ENCODE measurements around the gene FAM174A. TPM values are rescaled to one million over a fixed set of nuclear protein-coding genes. Genes with fewer than 3 reads are reported as not detected.
A peak's percentile ranks its signal among the peaks of the same experiment; 100 is the strongest.
"Not testable (repeated sequence)": the region's sequence is repeated elsewhere in the genome, so short reads cannot be mapped to it uniquely, and the experiment has no call there.

The FAM174A gene
- total and polyA plus RNA-seq, 2 experiments from 2014 or later = 37.6 to 37.7 TPM

DNA sequence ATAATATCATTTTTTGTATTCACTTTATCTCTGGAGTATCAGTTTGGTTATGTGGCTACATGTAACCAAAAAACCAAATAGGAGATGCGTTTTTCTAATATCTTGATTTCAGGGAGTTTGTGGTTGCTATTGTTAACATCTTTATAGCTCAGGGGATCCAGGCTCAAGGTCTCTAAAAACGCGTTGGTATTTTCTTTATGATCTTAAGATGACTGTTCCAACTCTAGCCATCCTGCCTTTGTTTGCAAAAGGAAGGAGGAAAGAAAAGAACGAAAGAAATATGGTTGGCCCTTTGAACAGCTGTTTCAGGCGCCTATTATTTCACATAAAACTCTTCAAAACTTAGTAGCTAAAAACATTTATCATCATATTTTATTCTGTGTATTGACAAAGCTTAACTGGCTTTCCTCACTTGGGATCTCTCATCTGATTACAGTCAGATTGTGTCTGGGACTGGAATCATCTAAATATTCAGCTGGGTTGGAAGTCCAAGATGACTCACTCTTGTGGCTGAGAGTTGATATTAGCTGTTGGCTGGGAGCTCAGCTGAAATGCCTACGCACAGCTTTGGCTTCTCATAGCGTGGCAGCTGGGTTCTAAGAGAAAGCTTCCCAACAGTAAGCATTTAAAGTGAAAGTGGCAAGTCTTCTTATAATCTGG lies 60.1 kb downstream of the FAM174A start:
- no peaks in the 10 kb centered on the region for H3K27me3 ChIP-seq
- TF ChIP-seq, protein P1, sequence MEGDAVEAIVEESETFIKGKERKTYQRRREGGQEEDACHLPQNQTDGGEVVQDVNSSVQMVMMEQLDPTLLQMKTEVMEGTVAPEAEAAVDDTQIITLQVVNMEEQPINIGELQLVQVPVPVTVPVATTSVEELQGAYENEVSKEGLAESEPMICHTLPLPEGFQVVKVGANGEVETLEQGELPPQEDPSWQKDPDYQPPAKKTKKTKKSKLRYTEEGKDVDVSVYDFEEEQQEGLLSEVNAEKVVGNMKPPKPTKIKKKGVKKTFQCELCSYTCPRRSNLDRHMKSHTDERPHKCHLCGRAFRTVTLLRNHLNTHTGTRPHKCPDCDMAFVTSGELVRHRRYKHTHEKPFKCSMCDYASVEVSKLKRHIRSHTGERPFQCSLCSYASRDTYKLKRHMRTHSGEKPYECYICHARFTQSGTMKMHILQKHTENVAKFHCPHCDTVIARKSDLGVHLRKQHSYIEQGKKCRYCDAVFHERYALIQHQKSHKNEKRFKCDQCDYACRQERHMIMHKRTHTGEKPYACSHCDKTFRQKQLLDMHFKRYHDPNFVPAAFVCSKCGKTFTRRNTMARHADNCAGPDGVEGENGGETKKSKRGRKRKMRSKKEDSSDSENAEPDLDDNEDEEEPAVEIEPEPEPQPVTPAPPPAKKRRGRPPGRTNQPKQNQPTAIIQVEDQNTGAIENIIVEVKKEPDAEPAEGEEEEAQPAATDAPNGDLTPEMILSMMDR (IDR thresholded peaks at IDR 0.05; ENCODE audit: low read depth, low read length) = no peak
- no peaks in the 10 kb centered on the region for H3K36me3 ChIP-seq
- DNase-seq (ENCODE audit: low read depth in 1 of 2, low spot score in 1 of 2) = peak in 1 of 2 donors; percentile 93
- H3K9me3 ChIP-seq (ENCODE audit: low read depth) = no peaks in the 10 kb centered on the region
- H3K27ac ChIP-seq = no peak overlapping the region
- no peak overlapping the region for H3K4me3 ChIP-seq
- H3K4me1 ChIP-seq (ENCODE audit: low read depth) = no peaks in the 10 kb centered on the region

DNA sequence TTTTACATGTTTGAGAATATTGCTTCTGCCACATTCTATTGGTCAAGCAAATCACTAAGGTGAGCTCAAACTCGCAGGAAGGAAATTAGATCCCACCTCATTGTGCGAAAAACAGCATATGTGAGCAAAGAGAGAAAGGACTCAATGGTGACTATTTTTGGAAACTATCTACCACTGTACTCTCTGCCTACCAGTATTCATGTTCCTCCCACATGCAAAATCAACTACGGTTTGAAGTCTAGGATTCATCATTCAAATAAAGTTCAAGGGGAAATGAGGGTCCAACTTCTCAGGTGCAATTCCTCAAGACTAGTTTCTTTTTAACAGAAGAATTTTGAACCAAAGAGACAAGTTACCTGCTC lies 60.6 kb downstream of the FAM174A start:
- TF ChIP-seq, protein P1 (IDR thresholded peaks at IDR 0.05; ENCODE audit: low read depth, low read length) = no peak
- Histone ChIP-seq H3K4me1 (ENCODE audit: low read depth) (no peaks in the 10 kb centered on the region), H3K27me3 (no peaks in the 10 kb centered on the region), H3K27ac (no peak overlapping the region), H3K4me3 (no peak overlapping the region), H3K9me3 (ENCODE audit: low read depth) (no peaks in the 10 kb centered on the region), H3K36me3 (no peaks in the 10 kb centered on the region)
- no peak for DNase-seq (ENCODE audit: low read depth in 1 of 2, low spot score in 1 of 2)

DNA sequence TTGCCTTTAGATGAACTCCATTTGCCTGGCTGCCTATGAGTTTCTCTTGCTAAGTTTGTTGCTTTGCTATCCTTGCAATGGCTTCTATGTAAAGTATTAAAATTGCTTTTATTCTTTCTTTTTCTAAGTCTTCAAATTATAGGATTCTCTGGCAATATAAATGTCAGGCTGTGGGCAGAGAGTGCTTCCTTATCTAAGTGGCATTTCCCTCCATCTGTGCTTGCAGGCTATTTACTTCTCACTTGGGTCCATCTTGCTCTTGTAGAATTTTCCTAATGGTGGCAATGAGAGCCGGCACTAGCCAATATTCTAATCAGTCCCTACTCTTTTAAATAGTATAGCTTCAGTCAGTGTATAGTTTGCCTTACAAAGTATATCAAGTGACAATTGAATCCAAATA lies 63.3 kb downstream of the FAM174A start:
- H3K36me3 ChIP-seq = no peaks in the 10 kb centered on the region
- H3K27ac ChIP-seq = no peak overlapping the region
- H3K9me3 ChIP-seq (ENCODE audit: low read depth) = no peaks in the 10 kb centered on the region
- TF ChIP-seq, protein P1 (IDR thresholded peaks at IDR 0.05; ENCODE audit: low read depth, low read length) = no peak
- DNase-seq (ENCODE audit: low read depth in 1 of 2, low spot score in 1 of 2) = no peak
- H3K27me3 ChIP-seq = no peaks in the 10 kb centered on the region
- H3K4me3 ChIP-seq = no peak overlapping the region
- H3K4me1 ChIP-seq (ENCODE audit: low read depth) = no peaks in the 10 kb centered on the region

DNA sequence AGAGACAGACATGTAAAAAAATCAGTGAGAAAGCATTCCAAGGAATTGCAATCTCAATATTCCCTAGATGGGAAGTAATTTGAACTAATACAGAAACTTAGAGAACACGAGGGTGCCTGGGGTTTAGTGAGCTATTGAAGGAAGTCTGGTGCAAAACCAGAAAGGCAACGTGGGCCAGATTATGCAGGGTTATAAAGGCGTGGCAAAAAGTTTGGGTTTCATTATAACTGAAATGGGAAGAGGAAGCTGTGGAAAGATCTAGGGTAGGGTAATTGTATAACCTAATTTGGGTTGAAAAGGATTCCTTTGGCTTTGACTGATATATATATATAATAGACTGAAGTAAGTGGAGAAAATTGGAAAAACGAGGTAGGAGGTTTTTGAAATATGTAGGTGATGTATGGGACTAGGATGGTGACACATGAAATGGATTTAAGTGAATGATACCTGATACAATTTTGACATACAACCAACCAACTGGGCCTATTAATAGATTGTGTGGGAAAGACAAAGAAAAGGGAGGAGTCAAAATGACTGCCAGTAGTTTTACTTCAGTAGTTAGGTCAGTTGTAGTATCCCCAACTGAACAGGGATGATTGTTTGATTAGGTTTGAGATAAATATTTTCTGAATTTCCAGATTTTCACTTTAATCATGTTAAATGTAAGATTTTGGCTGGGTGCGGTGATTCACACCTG lies 65.3 kb downstream of the FAM174A start:
- no peaks in the 10 kb centered on the region for H3K27me3 ChIP-seq
- H3K4me1 ChIP-seq (ENCODE audit: low read depth) = no peaks in the 10 kb centered on the region
- no peak for DNase-seq (ENCODE audit: low read depth in 1 of 2, low spot score in 1 of 2)
- H3K4me3 ChIP-seq = no peak overlapping the region
- no peaks in the 10 kb centered on the region for H3K36me3 ChIP-seq
- TF ChIP-seq, protein P1 (IDR thresholded peaks at IDR 0.05; ENCODE audit: low read depth, low read length) = no peak
- no peak overlapping the region for H3K27ac ChIP-seq
- no peaks in the 10 kb centered on the region for H3K9me3 ChIP-seq (ENCODE audit: low read depth)

DNA sequence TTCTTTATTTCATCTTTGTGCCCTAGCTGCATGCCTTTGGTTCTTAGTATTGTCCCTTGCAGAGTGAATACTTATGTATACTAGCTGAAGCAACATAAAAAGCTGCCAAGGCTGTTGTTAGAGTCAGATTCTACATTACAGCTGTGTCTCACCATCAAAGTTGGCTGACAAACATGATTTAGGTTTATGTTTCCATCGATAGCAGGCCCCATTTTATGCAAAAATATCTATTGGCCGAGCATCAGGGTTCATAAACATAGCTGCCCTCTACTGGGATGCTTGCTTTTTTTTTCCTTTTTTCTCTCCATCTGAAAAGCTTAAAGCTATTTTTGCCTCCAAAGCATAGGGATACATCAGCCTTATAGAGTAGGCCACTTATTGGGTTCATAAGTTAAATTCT lies 68.0 kb downstream of the FAM174A start:
- H3K4me1 ChIP-seq (ENCODE audit: low read depth) = no peaks in the 10 kb centered on the region
- H3K36me3 ChIP-seq = no peaks in the 10 kb centered on the region
- DNase-seq (ENCODE audit: low read depth in 1 of 2, low spot score in 1 of 2) = no peak
- H3K27ac ChIP-seq = no peak overlapping the region
- TF ChIP-seq, protein P1 (IDR thresholded peaks at IDR 0.05; ENCODE audit: low read depth, low read length) = no peak
- no peaks in the 10 kb centered on the region for H3K9me3 ChIP-seq (ENCODE audit: low read depth)
- H3K4me3 ChIP-seq = no peak overlapping the region
- no peaks in the 10 kb centered on the region for H3K27me3 ChIP-seq

DNA sequence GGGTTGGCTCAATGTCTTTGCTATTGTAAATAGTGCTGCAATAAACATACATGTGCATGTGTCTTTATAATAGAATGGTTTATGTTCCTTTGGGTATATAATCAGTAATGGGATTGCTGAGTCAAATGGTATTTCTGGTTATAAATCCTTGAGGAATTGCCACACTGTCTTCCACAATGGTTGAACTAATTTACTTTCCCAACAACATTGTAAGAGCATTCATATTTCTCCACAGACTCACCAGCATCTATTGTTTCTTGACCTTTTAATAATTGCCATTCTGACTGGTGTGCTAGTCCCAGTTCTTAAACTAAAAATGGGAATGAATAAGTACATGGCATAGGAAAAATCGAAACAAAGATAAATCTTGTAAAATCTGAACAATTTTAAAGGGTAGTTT lies 68.8 kb downstream of the FAM174A start:
- DNase-seq (ENCODE audit: low read depth in 1 of 2, low spot score in 1 of 2); H3K27ac ChIP-seq; H3K4me3 ChIP-seq; H3K9me3 ChIP-seq (ENCODE audit: low read depth); H3K36me3 ChIP-seq; H3K27me3 ChIP-seq; H3K4me1 ChIP-seq (ENCODE audit: low read depth): not testable (repeated sequence)
